CD4-positive, alpha-beta T cell treated with Interleukin-4 for 4 hours (primary cell): ENCODE results near the gene TBX4.
"Not testable (repeated sequence)": the region's sequence is repeated elsewhere in the genome, so short reads cannot be mapped to it uniquely, and the experiment has no call there.

ENCODE experiments used
- DNase-seq: peaks from one replicate; pipeline ENCODE4 v3.0.0-alpha.2; 2020

TBX4 gene

DNA sequence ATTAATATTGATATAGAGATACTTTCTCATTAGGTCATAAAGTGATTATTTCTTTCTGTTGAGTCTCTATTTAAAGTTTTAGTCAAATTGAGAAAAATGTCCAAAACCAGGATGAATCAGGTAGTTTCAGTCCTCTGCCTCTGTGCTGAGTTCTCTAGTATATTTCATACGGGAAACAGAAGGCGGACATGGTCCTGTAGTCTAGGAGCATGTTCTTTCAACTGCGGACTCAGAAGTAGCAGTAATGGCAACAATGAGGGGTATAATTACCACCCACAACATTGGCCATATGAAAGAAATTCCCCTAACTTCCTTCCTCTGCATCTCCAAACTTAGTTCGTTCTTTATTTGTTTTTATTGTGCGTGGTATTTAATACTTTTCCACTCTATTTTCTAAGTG lies 50.1 kb downstream of the TBX4 start:
- no peak for DNase-seq

GRCh38 chr17:61503961-61504360 lies 51.7 kb downstream of the TBX4 start:
- no peak for DNase-seq

GRCh38 chr17:61504697-61505096 lies 52.5 kb downstream of the TBX4 start:
- DNase-seq: no peak

DNA sequence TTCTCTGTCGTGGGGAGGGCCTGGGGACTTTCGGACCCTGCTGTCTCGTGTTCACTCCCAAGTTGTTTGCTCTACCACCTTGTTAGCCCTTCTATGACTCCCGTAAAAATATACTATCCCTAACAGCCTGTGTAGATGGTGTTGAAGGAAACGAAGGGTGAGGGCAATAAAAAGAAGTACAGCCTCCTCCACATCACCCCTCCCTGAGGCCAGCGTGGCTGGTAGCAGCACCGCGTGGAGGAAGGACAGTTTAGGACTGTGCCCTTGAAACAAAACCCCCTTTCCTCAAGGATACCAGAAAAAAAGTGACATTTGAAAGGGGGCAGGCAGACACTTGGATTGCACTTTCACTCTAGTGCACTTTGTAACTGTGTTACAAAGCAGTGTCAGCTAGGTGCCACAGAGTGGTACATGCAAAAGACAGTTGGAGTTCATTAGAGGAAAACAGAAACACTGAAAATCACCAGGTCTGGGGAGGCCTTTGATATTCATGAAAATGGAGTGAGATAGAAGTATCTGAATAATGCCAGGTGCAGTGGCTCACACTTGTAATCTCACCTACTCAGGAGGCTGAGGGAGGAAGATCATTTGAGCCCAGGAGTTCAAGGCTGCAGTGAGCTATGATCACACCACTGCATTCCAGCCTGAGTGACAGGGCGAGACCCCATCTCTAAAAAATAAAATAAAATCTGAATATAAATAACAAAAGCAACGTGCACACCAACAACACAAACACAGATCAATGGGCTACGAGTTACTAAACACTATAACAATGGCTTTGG lies 53.8 kb downstream of the TBX4 start:
- DNase-seq: no peak

GRCh38 chr17:61507383-61508066 lies 55.3 kb downstream of the TBX4 start:
- DNase-seq: no peak

DNA sequence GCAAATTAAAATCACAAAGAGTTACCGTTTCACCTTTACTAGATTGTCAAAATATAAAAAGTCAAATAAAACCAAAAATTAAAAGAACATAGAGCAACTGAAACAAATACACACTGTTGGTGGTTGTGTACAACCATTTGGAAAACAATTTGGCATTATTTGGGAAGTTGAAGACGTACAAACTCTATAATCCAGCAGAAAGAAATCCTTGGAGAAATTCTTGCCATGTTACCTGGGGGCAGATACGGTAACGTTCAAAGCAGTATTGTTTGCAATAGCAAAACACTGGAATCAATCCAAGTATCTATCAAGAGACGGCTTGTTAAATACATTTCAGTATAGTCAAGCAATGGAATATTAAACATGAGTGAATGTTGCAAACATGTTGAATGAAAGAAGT lies 56.7 kb downstream of the TBX4 start:
- DNase-seq: no peak

- DNase-seq: not testable (repeated sequence)
These were observed 57.2 kb downstream of the TBX4 start for GRCh38 chr17:61509454-61509853.

DNA sequence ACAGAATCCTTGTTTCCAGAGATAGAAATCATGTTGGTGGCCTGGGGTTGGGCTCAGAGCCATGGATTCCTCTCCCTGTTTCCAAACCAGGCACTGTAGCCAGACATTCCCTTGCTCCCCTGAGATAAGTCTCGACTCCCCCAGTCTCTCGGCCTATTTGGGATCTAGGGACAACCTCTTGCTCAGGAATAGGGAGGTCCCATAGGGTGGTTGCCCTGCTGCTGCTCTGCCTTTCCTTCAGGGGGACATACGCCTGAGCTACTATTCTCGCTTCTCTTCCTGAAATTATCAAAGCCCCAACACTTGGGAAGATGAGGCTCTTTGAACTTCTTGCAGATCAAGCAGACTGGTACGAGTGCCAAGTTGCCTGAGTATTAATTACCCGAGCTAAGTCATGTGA lies 58.0 kb downstream of the TBX4 start:
- DNase-seq: no peak

- DNase-seq: no peak
These were observed 58.8 kb downstream of the TBX4 start for GRCh38 chr17:61510991-61511390.

GRCh38 chr17:61511480-61512182 lies 59.4 kb downstream of the TBX4 start:
- DNase-seq: no peak

GRCh38 chr17:61514491-61514890 lies 62.3 kb downstream of the TBX4 start:
- DNase-seq: no peak

GRCh38 chr17:61517265-61517664 lies 65.0 kb downstream of the TBX4 start:
- no peak for DNase-seq

DNA sequence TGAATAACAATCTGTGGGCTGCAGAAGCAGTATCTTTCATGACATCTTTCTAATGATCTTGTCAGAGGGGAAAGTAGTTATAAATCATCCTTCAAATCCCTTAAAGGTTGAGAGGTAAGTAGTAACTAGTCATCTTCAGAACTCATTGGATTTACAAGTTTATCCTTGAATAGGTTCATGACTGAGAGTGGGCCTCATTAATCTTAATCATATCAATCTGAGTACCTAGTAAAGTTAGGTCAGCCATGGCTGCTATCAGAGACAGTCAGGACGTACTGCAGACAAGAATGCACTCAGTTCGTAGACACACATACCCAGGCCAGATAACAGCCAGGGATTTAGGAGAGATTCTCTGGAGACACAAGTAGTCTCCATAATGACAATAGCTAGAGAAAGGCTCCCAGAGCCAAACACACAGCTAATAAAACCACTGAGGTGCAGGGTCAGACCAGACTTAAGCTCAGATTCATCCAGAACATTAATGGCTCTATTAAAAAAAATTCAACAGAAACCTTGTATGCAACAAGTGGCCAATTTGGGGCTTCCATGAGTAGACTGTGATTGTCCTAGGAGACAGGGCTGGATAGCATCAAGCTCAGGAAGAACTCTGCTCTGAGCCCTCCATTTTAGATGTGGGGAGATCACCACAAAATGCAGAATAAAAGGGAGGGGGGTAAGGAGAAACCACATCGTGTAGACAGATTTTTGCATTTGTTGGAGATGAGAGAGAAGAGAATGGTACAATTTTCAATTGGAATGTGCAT lies 65.8 kb downstream of the TBX4 start:
- DNase-seq: no peak

- DNase-seq: no peak
These were observed 66.9 kb downstream of the TBX4 start for GRCh38 chr17:61519139-61519538.

- no peak for DNase-seq
These were observed 67.7 kb downstream of the TBX4 start for GRCh38 chr17:61519754-61520440.

DNA sequence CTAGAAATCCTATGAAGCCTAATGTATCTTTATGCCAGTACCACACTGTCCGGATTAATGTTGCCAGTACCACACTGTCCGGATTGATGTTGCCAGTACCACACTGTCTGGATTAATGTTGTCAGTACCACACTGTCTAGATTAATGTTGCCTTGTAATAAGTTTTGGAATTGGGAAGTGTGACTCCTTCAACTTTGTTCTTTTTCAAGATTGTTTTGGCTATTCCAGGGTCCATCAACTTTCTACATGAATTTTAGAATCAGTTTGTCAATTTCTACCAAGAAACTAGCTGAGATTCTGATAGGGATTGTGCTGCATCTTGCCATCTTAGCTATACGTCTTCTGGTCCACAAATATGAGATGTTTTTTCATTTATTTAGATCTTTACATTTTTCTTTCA lies 68.7 kb downstream of the TBX4 start:
- no peak for DNase-seq

DNA sequence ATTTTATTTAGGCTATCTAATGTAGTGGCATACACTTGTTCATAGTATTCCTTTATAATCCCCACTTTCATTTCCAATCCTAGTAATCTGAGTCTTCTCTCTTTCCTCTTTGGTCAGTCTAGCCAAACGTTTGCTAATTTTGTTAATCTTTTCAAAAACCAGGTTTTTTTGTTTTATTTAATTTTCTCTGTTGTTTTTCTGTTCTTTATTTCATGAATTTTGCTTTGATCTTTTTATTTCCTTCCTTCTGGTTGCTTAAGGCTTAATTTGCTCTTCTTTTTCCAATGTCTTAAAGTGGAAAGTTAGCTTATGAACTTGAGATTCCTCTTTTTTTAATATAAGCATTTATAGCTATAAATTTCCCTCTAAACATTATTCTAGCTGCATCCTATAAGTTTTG lies 69.9 kb downstream of the TBX4 start:
- no peak for DNase-seq

GRCh38 chr17:61524319-61524718 lies 72.1 kb downstream of the TBX4 start:
- DNase-seq: no peak

- not testable (repeated sequence) for DNase-seq
These were observed 75.2 kb downstream of the TBX4 start for GRCh38 chr17:61527441-61527840.

DNA sequence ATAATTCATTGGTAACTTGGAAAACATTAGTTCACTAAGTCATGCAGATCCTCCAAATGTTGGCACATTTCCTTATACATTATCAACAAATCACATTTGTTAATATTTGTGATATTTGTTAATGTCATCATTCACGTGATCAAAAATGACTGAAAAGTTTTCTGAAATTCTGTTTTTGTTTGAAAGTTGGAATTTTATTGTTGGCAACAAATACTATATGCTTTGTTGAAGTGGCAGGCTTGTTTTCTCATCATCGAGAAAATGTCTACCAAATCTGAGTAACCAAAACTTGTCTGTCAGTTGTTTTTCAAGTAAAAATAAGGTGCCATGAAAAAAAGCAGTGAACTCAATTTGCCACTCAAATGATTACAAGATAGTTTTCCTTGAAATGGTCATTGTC lies 75.9 kb downstream of the TBX4 start:
- DNase-seq: no peak

GRCh38 chr17:61531223-61531622 lies 79.0 kb downstream of the TBX4 start:
- DNase-seq: no peak

- no peak for DNase-seq
These were observed 80.6 kb downstream of the TBX4 start for GRCh38 chr17:61532826-61533225.

DNA sequence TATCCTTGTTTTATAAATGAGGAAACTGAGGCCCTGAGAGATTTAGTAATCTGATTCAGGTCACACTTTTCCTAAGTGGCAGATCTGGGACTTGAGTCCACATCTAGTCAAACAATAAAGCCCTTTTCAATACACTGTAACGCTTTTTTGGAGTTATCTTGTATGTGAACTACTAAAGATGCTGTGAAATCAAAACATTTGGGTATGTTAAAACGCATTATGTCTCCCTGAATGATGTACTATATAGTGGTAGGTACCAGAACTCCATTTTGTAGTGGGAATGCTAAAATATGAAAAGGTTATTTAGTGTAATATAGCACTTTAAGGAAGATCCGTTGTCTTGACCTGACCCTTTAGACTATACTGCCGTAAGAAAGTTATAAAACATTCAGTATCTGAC lies 81.6 kb downstream of the TBX4 start:
- no peak for DNase-seq
